Activated CD4-positive, CD25-positive, alpha-beta regulatory T cell treated with anti-CD3 and anti-CD28 coated beads, Interleukin-2, amount 50 U/mL, for 72 hours (primary cell): Measurements from ENCODE around the gene UBR7.
"Not testable (repeated sequence)": the region's sequence is repeated elsewhere in the genome, so short reads cannot be mapped to it uniquely, and the experiment has no call there.

ENCODE experiments used
- DNase-seq: peaks from one replicate; pipeline ENCODE4 v3.0.0; 2021

UBR7 gene, protein sequence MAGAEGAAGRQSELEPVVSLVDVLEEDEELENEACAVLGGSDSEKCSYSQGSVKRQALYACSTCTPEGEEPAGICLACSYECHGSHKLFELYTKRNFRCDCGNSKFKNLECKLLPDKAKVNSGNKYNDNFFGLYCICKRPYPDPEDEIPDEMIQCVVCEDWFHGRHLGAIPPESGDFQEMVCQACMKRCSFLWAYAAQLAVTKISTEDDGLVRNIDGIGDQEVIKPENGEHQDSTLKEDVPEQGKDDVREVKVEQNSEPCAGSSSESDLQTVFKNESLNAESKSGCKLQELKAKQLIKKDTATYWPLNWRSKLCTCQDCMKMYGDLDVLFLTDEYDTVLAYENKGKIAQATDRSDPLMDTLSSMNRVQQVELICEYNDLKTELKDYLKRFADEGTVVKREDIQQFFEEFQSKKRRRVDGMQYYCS

GRCh38 chr14:93206793-93207467, at the start of gene UBR7, which contains the start of gene GON7:
TSS of gene UBR7 (plus strand) at chr14:93207256. CDS start at chr14:93207292, 36 bp downstream.
TSS of gene GON7 (minus strand) at chr14:93207065. CDS start at chr14:93207037, 28 bp downstream.
- DNase-seq, result peak; percentile 88

DNA sequence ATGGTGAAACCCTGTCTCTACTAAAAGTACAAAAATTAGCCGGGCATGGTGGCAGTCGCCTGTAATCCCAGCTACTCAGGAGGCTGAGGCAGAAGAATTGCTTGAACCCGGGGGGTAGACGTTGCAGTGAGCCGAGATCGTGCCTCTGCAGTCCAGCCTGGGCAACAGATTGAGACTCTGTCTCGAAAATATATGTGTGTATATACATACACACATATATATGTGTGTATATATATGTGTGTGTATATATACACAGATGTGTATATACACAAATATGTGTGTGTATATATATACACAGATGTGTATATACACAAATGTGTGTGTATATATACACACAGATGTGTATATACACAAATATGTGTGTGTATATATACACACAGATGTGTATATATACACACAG, 48.7 kb upstream of the UBR7 start:
- not testable (repeated sequence) for DNase-seq

GRCh38 chr14:93159625-93160352, 47.3 kb upstream of the UBR7 start:
- not testable (repeated sequence) for DNase-seq

- DNase-seq, result no peak
These were observed 46.7 kb upstream of the UBR7 start for GRCh38 chr14:93160353-93160801.

DNA sequence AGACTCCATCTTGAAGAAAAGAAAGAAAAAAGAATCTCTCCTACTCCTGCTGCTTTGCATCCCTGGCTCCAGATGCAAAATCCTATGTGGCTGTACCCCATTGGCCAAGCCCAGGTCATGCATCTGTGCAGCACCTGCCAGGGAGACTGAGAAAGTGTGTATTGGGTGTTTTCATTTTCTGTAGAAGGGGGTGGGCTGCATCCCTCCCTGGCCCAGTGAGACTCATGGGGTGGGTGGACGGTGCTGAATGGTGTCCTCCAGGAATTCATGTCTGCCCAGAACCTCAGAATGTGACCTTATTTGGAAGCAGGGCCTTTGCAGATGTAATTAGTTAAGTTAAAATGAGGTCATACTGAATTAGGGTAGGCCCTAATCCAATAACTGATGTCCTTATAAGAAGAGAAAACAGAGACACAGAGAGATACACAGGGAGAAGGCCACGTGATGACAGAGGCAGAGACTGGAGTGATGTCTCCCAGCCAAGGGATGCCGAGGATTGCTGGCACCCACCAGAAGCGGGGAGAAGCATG, 45.6 kb upstream of the UBR7 start:
- DNase-seq, result no peak

DNA sequence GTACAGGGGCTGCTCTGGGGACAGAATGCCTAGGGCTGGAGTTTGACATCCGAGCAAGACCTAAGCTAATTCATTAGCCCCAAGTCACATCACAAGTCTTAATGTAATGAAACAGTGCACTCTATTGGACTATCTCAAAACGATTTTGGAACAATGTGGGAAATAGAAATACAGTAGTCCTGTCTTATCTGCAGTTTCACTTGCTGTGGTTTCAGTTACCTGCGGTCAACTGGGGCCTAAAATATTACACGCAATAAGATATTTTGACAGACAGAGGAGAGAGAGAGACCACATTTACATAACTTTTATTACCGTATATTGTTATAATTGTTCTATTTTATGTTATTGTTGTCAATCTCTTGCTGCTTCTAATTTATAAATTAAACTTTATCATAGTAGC, 43.5 kb upstream of the UBR7 start:
- no peak for DNase-seq

DNA sequence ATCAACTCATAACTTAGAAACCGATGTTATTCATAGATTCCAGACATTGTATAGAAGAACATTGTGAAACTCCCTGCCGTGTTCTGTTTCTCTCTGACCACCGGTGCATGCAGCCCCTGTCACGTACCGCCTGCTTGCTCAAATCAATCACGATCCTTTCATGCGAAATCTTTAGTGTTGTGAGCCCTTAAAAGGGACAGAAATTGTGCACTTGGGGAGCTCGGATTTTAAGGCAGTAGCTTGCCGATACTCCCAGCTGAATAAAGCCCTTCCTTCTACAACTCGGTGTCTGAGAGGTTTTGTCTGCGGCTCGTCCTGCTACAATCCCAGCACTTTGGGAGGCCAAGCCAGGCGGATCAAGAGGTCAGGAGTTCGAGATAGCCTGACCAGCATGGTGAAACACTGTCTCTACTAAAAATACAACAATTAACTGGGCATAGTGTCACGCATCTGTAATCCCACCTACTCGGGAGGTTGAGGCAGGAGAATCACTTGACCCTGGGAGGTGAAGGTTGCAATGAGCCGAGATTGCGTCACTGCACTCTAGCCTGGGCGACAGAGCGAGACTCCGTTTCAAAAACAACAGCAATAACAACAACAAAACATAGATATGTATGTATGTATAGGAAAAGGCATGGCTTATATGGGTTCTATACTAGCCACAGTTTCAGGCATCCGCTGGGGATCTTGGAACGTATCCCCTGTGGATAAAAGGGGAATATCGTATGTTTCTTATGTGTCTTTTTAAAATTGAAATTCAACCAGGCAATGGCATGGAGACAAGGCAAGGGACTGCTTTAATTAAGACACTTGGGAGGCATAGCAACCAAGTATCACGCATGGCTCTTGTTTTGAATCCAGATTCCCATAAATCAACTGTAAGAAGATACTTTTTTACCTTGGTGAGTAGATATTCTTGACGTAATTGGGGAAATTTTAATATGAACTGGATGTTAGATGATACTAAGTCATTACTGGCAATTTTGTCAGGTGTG, 41.5 kb upstream of the UBR7 start:
- not testable (repeated sequence) for DNase-seq

GRCh38 chr14:93168610-93169009, 38.4 kb upstream of the UBR7 start:
- DNase-seq, result not testable (repeated sequence)

GRCh38 chr14:93169619-93170018, 37.4 kb upstream of the UBR7 start:
- DNase-seq, result not testable (repeated sequence)

DNA sequence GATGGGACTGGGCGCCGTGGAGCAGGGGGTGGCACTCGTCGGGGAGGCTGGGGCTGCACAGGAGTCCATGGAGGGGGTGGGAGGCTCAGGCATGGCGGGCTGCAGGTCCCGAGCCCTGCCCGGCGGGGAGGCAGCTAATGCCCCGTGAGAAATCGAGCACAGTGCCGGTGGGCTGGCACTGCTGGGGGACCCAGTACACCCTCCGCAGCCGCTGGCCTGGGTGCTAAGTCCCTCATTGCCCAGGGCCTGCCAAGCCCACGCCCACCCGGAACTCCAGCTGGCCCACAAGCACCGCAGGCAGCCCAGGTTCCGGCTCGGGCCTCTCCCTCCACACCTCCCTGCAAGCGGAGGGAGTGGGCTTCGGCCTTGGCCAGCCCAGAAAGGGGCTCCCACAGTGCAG, 36.9 kb upstream of the UBR7 start:
- DNase-seq, result not testable (repeated sequence)

DNA sequence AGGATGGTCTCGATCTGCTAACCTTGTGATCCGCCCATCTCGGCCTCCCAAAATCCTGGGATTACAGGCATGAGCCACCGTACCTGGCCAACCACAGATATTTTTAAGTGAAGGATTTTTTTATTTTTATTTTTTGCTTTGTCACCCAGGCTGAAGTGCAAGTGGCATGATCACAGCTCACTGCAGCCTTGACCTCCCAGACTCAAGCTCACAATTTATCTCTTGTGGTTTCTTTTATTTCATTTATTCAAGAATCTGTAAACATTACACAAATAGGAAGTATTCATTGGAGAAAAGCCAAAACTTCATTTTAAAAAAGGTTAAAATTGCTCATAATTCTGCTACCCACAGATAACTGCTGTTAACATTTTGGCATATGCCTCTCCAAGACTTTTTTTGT, 35.7 kb upstream of the UBR7 start:
- no peak for DNase-seq

DNA sequence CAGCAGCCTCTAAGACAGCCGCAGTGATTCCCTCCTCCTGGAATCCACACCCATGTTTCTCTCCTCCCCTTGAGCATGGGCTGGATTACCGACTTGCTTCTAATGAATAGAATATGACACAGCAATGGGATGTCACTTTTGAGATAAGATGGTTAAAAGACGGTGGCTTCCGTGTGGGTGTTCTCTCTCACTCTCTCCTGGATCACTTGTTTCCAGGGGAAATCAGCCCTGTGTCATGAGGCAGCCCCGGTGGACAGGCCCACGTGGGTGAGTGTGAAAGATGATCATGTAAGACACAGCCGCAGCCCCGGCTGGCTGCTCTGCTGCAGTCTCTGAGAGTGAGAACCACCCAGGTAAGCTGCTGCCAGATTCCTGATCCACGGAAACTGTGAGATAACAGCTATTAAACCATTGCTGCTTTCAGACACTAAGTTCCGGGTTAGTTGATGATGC, 33.1 kb upstream of the UBR7 start:
- DNase-seq, result no peak

- DNase-seq, result not testable (repeated sequence)
These were observed 32.3 kb upstream of the UBR7 start for GRCh38 chr14:93174731-93175130.

- no peak for DNase-seq
These were observed 31.6 kb upstream of the UBR7 start for GRCh38 chr14:93175492-93175891.

DNA sequence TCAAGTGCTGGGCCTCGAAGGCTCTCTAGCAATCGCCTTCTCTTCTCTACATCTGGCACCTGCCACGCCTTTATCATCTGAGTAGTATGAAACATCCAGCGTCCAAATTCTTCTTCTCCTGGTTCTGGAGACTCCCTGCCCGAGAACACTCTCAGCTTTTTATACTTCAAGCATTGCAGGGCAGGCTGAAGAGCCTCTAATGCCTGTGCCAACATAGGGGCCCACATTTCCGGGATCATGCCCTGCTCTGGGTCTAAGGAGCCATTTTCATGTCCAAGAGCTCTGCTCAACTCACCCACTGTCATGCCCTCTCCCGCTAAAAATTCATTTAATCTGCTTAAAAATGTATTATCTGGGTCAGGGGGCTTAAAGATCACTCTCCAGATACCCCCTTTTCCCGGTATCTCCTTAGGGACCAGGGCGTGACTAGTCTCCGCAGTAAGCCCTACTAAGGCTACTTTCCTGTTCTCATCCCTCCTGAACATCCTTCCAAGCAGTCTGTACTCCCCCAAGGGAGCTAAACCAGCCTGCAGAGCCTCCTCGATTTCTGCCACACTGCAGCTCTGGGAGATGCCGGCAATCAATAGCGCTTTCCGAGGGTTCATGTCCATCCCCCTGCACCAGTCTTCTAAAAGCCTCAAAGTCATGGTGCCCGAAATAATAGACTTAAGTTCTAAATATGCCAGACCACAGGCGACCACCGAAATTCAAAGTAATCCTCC, 23.3 kb upstream of the UBR7 start:
- DNase-seq, result no peak

GRCh38 chr14:93184391-93185348, 22.4 kb upstream of the UBR7 start, which contains the start of the genes LYSET and MOAP1:
TSS of gene LYSET (plus strand) at chr14:93185317. CDS start at chr14:93185406, 89 bp downstream.
TSS of gene MOAP1 (minus strand) at chr14:93184897. CDS start at chr14:93184242, 655 bp downstream.
- peak; percentile 88 for DNase-seq

DNA sequence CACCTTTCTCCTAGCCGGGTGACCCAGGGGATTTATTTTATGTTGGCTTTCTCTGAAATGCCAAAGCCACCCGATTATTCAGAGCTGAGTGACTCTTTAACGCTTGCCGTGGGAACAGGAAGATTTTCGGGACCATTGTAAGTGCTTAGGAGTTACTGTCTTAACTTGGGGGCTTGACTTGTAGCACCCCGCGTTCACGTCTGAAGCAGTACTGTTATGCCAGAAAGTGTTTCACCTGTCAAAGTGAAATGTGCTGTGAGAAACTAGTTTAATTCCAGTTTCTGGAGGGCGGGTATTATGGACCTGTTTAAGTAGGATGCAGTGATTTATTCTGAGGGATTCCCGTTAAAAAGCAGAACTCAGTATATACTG, 21.7 kb upstream of the UBR7 start:
- no peak for DNase-seq

DNA sequence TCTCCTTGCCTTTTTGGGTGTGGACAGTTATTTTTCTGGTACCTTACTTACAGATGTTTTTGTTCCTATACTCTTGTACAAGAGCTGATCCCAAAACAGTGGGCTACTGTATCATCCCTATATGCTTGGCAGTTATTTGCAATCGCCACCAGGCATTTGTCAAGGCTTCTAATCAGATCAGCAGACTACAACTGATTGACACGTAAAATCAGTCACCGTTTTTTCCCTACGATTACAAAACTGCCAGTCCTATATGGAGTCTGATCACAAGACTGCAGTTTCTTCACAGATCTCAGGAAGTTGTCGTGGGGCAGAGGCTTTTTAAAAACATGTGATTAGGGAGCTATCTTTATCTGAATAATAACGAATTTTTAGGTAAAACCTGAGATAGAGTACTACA, 20.6 kb upstream of the UBR7 start:
- no peak for DNase-seq

DNA sequence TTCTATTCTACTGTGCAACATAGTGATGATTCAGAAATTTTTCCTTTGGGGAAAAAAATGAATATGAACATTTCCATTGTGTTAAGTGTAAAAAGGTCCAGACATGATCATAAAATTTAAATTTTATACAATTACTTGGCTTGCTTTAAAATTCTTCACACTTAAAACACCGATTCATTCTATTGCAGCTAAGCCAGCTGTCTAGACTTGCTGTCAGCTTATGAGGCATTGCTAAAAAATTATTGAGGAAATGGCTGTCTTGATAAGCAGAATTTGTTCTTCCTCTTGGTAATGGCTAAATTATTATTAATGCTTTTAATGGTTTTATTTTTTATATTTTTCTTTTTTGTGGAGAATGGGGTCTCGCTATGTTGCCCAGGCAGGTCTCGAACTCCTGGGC, 20.1 kb upstream of the UBR7 start:
- no peak for DNase-seq
